HPDE6-E6E7 (cell line): ENCODE results near the gene TMCO4.
"Not testable (repeated sequence)": the region's sequence is repeated elsewhere in the genome, so short reads cannot be mapped to it uniquely, and the experiment has no call there.

Experiments
- DNase-seq: peaks from one replicate; pipeline ENCODE4 v3.0.0; 2011; ENCODE audit warnings: missing footprints; ENCODE audit errors: extremely low spot score

Gene TMCO4

DNA sequence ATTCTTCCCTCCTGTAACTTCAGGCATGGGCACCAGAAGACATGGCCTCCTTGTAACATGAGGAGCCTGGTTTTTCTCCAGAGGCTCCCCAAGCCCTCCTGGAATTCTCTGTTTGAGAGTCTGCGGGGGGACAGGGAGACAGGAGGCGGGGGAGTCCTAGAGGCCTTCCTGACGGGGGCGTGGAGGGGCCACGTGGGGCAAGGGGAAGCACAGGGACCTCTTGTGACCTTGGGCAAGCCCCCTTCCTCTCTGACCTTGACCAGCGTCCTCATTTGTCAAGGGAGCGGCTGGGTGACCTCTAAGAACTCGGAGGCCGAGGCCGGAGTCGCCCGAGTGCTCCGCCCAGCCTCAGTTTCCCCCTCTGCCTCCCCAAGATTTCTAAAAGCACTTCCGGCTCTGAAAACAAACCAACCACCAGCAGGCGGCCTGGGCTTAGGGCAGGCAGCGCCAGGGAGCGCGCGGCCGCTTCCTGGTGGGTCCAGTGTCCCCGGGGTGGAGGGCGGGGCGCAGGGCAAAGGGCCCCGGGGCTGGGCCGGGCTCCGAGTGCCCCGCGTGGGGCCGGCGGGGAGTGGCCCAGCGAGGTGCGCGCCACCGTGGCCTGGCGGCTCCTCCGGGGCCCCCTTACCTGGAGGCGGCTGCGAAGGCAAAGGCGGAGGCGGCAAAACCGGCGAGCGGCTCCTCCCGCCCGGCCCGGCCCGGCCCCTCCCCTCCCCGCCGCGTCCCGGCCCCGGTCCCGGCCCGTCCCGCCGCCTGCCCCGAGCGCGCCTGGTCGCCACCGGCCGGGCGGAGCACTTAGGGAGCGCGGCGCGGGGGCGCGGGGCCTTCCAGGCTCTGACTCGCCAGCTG lies at the start of gene TMCO4:
TMCO4 (minus strand) TSS at position 687 of the 846 bp plus-strand sequence. CDS start 19,158 bp downstream, outside the sequence.
- no peak for DNase-seq

GRCh38 chr1:19849307-19849706 lies 49.6 kb upstream of the TMCO4 start:
- not testable (repeated sequence) for DNase-seq

GRCh38 chr1:19847334-19847733 lies 47.6 kb upstream of the TMCO4 start:
- not testable (repeated sequence) for DNase-seq

- no peak for DNase-seq
These were observed 46.6 kb upstream of the TMCO4 start for GRCh38 chr1:19846338-19846737.

- DNase-seq, result no peak
These were observed 45.8 kb upstream of the TMCO4 start for GRCh38 chr1:19845555-19845954.

DNA sequence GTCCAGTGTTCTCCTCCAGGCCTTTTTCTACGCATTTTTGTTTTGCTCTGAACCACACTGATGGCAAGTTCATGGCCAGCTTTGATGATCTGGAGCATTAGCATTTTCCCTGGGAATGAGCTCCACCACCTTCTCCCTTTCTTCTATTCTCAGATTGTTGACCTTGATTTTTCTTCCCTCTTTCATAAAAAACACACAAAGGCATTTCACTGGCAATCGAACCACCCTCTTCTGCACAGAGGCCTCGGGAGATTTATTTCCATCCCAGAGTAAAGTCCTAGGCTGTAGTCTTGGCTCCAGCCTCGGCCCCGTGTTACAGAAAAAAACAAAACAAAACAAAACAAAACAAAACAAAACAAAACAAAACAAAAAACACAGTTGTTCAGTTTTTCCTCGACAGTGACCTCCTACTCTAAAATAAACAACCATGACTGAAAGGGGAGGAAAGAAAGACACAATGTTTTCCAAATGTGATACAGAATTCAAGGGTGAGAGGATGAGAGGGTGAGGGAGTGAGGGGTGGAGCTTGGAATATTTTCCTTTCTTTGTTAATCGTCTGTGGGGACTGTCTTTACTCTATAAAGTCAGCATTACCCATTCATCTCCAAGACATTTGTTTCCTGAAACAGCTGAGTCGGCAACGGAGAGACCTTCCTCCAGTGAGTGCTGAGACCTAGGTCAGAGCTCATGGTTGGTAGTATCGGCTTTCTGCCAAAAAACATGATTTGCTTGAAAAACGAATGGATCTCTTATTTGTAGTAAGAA lies 45.2 kb upstream of the TMCO4 start:
- no peak for DNase-seq

DNA sequence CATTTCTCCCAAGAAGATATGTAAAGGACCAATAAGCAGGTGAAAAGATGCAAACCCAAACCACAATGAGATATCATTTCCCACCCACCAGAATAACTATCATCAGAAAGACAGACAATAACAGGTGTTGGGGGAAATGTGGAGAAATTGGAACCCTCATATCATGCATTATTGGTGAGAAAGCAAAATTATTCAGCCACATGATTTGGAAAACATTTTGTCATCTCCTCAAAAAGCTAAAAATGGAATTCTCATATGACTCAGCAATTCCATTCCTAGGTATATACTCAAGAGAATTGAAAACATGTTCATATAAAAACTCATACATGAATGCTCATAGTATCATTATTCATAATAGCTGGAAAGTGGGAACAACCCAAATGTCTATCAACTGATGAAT lies 40.5 kb upstream of the TMCO4 start:
- no peak for DNase-seq

GRCh38 chr1:19837866-19838265 lies 38.1 kb upstream of the TMCO4 start:
- no peak for DNase-seq

DNA sequence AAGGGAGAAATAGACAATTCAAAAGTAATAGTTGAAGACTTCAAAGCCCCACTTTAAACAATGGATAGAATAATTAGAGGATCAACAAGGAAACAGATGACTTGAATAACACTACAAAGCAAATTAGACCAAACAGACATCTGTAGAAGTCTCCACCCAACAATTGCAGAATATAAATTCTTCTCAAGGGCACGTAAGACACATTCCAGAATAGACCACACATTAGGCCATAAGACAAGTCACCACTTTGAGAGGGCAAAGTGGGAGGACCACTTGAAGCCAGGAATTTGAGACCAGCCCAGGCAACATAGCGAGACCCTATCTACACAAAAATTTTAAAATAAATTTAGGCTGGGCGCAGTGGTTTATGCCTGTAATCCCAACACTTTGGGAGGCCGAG lies 35.9 kb upstream of the TMCO4 start:
- no peak for DNase-seq

DNA sequence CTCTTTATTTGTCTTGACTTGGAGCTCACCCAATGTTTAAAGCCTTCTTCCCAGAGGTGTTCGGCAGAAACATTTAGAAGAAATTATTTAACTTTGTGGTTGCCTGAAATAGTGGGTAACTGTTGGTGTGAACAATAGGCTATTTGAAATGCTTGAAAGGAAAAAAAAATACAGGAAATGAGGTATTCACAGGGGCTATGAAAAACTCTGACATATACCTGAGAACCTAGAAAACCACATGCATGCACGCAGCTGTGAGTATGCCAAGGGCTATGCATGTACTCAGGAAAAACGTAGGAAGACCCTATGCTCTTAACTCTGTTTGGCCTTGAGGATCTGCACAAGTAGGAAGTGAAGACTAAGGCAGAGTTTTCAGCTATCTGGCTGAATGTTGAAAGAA lies 31.7 kb upstream of the TMCO4 start:
- DNase-seq, result no peak

DNA sequence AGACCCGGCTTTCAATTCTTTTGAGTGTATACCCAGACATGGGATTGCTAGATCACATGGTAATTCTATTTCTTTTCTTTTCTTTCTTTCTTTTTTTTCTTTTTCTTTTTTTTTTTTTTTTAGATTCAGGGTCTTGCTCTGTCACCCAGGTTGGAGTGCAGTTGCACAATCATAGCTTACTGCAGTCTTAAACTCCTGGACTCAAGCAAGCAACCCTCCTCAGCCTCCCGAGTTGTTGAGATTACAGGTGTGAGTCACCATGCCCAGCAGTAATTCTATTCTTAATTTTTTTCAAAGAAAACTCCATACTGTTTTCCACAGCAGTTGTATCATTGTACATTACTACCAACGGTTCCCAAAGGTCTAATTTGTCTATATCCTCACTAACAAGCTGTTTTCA lies 28.8 kb upstream of the TMCO4 start:
- no peak for DNase-seq

GRCh38 chr1:19825298-19825697 lies 25.6 kb upstream of the TMCO4 start:
- DNase-seq, result no peak

- no peak for DNase-seq
These were observed 24.8 kb upstream of the TMCO4 start for GRCh38 chr1:19824541-19824940.

DNA sequence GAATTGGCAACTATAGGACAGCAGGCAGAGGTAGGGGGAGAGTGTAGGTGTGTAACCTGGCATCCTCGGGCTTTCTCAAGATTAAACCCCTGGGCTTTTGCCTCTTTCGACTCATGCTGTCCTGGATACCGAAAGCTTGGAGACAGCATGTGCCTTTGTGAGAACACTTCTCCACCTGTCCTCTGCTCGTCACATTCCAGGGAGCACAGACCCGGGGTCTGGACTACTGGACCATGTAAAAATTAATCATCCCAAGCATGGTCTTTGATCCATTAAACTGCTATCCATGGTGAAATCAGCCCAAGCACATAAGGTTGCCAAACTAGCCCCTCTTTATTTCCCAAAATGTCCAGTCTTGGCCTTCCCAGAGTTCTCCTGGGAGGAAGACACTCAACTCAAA lies 24.3 kb upstream of the TMCO4 start:
- no peak for DNase-seq

GRCh38 chr1:19819701-19820100 lies 20.0 kb upstream of the TMCO4 start:
- DNase-seq, result no peak

DNA sequence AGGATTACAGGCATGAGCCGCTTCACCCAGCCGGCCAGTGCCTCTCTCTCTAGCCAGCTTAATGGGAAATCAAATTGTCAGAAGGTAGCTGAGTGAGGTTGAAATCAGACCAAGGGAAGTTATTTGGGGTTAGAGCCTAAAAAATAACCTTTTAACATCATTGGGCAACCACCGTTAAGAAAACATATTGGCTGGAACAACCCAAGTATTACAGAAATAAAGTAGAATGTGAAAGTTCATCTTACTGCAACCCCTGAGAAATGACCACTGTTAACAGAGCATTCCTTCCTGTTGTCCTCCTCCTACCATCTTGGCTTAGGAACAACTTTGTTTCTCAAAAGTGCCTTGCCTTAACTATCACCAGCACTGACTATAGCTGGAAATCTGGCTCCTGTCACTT lies 18.6 kb upstream of the TMCO4 start:
- DNase-seq, result no peak

- DNase-seq, result no peak
These were observed 17.4 kb upstream of the TMCO4 start for GRCh38 chr1:19817160-19817559.

GRCh38 chr1:19816737-19817086 lies 17.0 kb upstream of the TMCO4 start:
- DNase-seq, result not testable (repeated sequence)

DNA sequence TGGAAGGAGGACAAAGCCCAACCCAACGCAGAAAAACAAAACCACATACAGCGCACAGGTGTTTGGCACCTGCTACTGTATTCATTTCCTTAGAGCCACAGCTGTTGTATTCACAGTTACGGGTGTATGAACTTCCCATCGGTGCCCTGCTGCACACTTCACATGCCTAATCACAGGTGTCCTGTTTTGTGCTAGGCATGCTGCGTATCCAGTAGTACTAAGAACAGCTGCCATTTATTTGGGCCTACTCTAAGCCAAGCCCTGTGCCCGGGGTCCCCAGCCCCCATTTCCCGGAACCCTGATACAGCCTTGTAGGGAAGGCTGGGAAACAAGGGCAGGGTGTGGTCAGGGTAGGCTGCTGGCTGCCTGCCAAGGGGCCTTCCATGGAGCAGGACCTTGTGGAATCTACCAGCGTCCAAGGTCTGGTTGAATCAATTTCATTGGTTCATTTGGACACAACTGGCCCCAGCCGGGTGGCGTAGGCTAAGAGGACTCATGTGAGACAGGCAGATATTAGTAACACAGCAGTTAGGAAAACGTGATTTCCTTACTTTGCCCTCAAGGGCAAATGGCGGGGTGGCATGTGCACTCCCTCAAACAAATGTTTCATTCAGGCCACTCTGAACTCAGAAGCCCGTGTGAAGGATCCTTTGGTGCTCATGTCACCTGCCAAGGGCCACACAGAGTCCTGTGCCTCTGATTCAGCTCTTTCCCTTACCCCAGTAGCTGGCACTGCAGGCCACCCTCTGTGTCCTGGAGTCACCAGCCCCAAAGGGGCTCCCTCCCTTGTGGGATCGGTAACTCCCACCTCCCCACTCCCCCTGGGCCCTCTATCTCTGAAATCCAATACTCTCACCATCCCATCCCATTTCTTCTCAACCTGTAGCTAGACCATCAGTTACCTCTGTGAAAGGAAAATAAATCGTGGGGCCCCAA lies 16.4 kb upstream of the TMCO4 start:
- DNase-seq, result no peak

DNA sequence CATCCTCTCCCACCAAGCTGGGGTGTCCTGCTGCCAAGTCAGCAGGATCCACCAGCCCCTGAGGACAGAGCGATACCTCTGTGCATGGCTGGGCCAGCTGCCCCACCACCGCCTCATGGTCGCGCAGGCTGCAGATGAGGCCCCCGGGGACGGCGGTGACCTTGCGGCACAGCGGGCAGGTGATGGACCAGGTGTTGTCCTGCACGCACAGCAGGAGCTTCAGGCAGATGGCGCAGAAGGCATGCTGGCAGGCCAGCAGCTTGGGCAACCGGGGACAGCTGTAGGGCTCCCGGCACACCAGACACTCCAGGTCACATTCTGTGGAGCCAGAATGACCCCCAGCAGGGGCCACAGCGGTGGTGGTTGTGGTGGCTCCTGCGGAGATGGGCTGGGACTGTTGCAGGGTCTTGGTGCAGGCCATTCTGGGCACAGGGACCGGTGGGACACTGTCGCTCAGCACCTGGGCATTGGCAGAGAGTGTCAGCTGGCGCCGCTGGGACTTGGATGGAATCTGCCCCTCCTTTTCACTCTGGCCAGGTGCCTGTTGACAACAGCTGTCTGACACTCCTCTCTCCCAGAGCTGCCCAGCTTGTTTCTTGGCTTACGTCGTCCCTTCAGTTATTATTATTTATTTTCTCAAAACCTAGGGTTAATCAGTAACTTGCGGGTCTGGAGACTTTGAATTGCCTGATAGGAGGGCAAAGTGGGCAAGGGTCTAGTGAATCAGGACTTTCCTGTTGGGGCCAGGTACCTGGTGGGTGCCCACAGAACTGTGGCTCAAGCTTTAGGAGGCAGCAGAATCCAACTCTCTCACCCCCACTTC lies 15.2 kb upstream of the TMCO4 start, which contains the start of gene RNF186:
RNF186 (minus strand) TSS at position 603 of the 823 bp plus-strand sequence; CDS start at position 421, 182 bp downstream.
- no peak for DNase-seq

GRCh38 chr1:19814244-19814661 lies 14.5 kb upstream of the TMCO4 start:
- no peak for DNase-seq
